ENCODE measurements around the gene OR2A14. TPM values are rescaled to one million over a fixed set of nuclear protein-coding genes. Genes with fewer than 3 reads are reported as not detected.

OR2A14 gene
- total RNA-seq, 1 experiment from 2014 or later: not detected

GRCh38 chr7:144085978-144086377, 37.0 kb upstream of the OR2A14 start, which contains the start of gene OR2A12:
TSS of gene OR2A12 (plus strand) at chr7:144086278. CDS start at chr7:144095108, 8,830 bp downstream.
- no peak within 1 kb of the TSS for H3K4me3 Mint-ChIP-seq
- Histone ChIP-seq H3K23me2 (ENCODE audit: insufficient read length, low read depth, low read length, poor library complexity, severe bottlenecking) (peaks cover 2% of the 10 kb centered on the region), H3K4me1 (ENCODE audit: insufficient read depth, low read length) (no peaks in the 10 kb centered on the region), H3K27me3 (ENCODE audit: insufficient read depth, low read length) (no peaks in the 10 kb centered on the region), H3K9ac (ENCODE audit: extremely low read depth, insufficient read length, low read length) (no peak within 1 kb of the TSS), H3K27ac (ENCODE audit: insufficient read length, low read depth, low read length) (no peak within 1 kb of the TSS), H2AFZ (ENCODE audit: low read length) (no peak within 1 kb of the TSS), H2BK120ac (ENCODE audit: low read depth, low read length, poor library complexity, severe bottlenecking) (no peak within 1 kb of the TSS), H3K4me2 (ENCODE audit: insufficient read depth, insufficient read length, low read length) (no peak within 1 kb of the TSS), H2BK20ac (ENCODE audit: low read depth, low read length, poor library complexity, severe bottlenecking) (no peak within 1 kb of the TSS), H3K56ac (ENCODE audit: insufficient read length, low read depth, low read length) (no peak within 1 kb of the TSS), H2BK15ac (ENCODE audit: low read depth, low read length) (no peak within 1 kb of the TSS), H4K8ac (replicated peaks; ENCODE audit: insufficient read length, low read depth, low read length) (no peak within 1 kb of the TSS), H2AK5ac (ENCODE audit: insufficient read length, low read length) (no peak within 1 kb of the TSS), H3T11ph (ENCODE audit: low read length) (no peak within 1 kb of the TSS), H2BK5ac (ENCODE audit: insufficient read length, low read length) (no peak within 1 kb of the TSS), H3K9me3 (ENCODE audit: control insufficient read depth, low read depth, low read length) (no peaks in the 10 kb centered on the region), H3K79me1 (ENCODE audit: insufficient read depth, low read depth, low read length, poor library complexity, severe bottlenecking) (no peaks in the 10 kb centered on the region), H2BK12ac (ENCODE audit: insufficient read length, low read depth, low read length) (no peak within 1 kb of the TSS), H3K18ac (ENCODE audit: insufficient read length, low read depth, low read length) (no peak within 1 kb of the TSS), H3K23ac (ENCODE audit: insufficient read length, low read depth, low read length) (no peak within 1 kb of the TSS), H4K5ac (ENCODE audit: insufficient read length, low read depth, low read length) (no peak within 1 kb of the TSS), H4K20me1 (ENCODE audit: control insufficient read depth, insufficient read depth, insufficient read length) (no peaks in the 10 kb centered on the region), H3K4ac (ENCODE audit: low read depth, low read length) (no peak within 1 kb of the TSS), H4K91ac (ENCODE audit: insufficient read length, low read depth, low read length) (no peak within 1 kb of the TSS), H3K14ac (ENCODE audit: insufficient read depth, low read length) (no peak within 1 kb of the TSS), H3K79me2 (ENCODE audit: insufficient read depth, low read length) (no peaks in the 10 kb centered on the region)
- H3K9me3 Mint-ChIP-seq: peaks cover 0 to 6% of the 10 kb centered on the region in 2 experiments; a peak in 1 of 5 replicates
- DNase-seq: no peak
- H3K4me1 Mint-ChIP-seq: peaks cover 2 to 3% of the 10 kb centered on the region in 2 experiments; a peak in 2 of 4 replicates
- WGBS (ENCODE audit: extremely low coverage, insufficient read length, low lambda C conversion rate): no CpG with 5 or more reads among the region's 2 CpGs
- H3K27me3 Mint-ChIP-seq (ENCODE audit: low read depth): no peaks in the 10 kb centered on the region
- no peak for TF ChIP-seq CTCF (conservative IDR thresholded peaks at IDR 0.05)
- H3K36me3 Mint-ChIP-seq (ENCODE audit: insufficient read depth in 1 of 3, low read depth in 3 of 3): no peaks in the 10 kb centered on the region; a peak in 1 of 7 replicates
- no peak within 1 kb of the TSS for H3K27ac Mint-ChIP-seq

Measured in H9 (cell line).